Stimulated activated CD4-positive, alpha-beta T cell treated with anti-CD3 and anti-CD28 coated beads, Interleukin-4, amount 100 ng/mL, for 1 hour (primary cell): ENCODE results near the gene POLR2A.
"Not testable (repeated sequence)": the region's sequence is repeated elsewhere in the genome, so short reads cannot be mapped to it uniquely, and the experiment has no call there.

Experiments used
- DNase-seq: peaks from one replicate; pipeline ENCODE4 v3.0.0-alpha.2; 2020

The POLR2A gene

DNA sequence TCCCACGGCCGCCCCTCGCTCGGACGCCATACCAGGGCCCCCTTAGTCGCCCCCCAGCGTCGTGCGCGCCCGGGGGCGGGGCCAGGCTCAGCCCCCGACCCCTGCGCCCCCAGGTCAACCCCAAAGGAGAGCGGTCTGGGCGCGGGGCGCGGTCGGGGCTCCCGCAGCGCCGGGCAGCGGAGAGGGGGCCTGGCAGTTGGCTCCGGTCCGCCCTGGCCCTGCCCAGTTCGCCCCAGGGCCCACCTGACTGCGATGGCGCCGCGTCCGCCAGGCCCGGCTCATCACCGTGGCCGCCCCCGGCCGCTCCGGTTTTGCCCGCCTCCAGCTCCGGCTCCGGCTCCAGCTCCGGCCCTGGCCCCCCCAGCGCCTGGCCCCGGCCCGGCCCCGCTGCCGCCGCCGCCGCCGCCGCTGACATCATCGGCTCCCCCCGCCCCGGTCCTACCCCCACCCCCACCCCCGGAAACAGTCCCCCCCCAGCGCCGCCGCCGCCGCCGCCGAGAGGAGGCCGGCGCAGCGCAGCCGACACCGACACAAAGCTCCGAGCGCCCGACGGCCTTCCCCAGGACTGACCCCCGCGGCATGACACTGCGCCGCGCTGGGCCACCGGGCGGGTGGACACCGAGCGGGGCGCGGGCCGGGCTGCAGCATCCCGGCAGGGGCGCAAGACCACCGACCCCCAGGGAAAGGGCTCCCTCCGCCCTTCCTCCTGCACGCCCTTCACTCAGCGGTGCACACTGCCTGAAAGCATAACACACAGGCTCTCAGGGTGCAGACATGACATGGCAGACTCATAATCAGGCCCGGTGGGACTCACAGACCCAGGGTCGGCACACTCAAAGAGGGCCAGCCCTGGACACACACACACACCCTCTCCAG, 4.7 kb upstream of the POLR2A start, which contains the start of gene ZBTB4:
Gene ZBTB4, minus strand, starts transcription at position 419 of the 876 bp plus-strand sequence. CDS start 12,830 bp downstream, outside the sequence.
- DNase-seq, result peak; percentile 70

- DNase-seq, result no peak
Observed at GRCh38 chr17:7480089-7480384, 4.1 kb upstream of the POLR2A start.

GRCh38 chr17:7481275-7481674, 2.9 kb upstream of the POLR2A start, which contains the start of gene SLC35G6:
TSS of gene SLC35G6 (plus strand) at chr17:7481446. CDS start at chr17:7481517, 71 bp downstream.
- not testable (repeated sequence) for DNase-seq

DNA sequence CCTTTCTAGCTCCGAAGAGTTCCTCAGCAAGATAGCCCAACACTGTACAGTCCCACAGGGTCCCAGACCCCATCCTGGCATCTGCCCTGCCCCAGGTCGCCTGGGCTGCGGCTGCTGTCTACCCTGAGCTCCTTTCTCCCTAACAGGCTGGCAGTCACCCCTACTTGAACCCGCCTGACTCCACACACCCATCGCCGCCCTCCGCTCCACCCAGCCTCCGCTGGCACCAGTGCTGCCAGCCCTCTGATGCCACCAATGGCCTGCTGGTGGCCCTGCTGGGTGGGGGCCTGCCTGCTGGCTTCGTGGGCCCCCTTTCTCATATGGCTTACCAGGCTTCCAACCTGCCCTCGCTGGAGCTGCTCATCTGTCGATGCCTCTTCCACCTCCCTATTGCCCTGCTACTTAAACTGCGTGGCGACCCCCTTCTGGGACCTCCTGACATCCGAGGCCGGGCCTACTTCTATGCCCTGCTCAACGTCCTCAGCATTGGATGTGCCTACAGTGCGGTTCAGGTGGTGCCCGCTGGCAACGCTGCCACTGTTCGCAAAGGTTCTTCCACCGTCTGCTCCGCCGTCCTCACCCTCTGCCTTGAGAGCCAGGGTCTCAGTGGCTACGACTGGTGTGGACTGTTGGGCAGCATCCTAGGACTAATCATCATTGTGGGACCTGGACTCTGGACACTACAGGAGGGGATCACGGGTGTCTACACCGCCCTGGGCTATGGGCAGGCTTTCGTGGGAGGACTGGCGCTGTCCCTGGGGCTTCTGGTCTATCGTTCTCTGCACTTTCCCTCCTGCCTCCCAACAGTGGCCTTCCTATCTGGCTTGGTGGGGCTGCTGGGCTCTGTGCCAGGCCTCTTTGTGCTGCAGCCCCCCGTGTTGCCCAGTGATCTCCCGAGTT, 2.1 kb upstream of the POLR2A start:
- DNase-seq, result not testable (repeated sequence)

- not testable (repeated sequence) for DNase-seq
Observed at GRCh38 chr17:7482742-7483088, 1.5 kb upstream of the POLR2A start.

- peak; percentile 88 for DNase-seq
Observed at GRCh38 chr17:7483255-7484066, 705 bp upstream of the POLR2A start.

- no peak for DNase-seq
Observed at GRCh38 chr17:7484919-7485377, 782 bp downstream of the POLR2A start.

- DNase-seq, result no peak
Observed at GRCh38 chr17:7486181-7486580, 2.0 kb downstream of the POLR2A start.

DNA sequence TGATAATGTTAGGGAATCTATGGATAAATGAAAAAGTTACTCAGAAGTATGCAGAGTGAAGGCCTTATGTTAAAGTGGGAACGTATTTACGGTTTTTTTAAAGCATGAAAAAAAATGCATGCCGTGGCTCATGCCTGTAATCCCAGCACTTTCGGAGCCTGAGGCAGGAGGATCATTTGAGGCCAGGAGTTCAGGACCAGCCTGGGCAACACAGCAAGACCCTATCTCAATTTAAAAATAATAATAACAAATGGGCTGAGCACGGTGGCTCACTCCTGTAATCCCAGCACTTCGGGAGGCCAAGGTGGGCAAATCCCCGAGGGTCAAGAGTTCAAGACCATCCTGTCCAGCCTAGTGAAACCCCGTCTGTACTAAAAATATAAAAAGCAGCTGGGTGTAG, 6.0 kb downstream of the POLR2A start:
- no peak for DNase-seq

DNA sequence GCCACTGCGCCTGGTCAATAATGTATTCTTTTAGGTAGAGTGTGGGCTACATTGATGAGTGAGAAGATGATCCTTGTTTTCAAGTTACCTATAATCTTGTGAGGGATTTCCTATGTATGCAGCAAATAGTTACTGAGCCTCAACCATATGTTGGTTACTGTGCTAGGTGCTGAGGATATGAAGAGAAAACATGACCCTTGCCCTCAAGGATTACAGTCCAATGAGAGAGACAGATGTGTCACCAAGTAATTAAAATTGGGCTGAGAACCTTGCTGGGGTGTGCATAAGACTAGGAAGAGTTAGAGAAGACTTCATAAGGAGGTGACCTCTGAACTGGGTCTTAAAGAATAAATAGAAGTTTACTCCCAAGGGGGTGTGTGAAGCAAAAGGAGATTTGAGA, 7.4 kb downstream of the POLR2A start:
- no peak for DNase-seq

DNA sequence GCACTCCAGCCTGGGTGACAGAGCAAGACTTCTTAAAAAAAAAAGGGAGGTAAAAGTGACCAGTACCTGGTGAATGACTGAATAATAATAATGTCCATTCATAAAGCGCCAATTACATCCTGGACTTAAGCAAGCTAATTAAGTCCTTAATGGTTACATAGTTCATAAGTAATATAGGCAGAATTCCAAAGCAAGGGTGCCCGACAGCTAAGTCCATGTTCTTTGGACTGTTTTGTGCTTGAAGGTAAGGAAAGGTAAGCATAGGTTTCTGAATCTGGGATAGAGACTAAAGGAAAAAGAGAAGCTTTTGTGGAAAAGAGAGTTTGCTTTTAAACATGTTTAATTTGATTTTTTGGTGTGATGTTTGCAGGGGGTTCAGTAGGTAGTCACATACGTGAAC, 9.8 kb downstream of the POLR2A start:
- no peak for DNase-seq

- no peak for DNase-seq
Observed at GRCh38 chr17:7495906-7496434, 11.8 kb downstream of the POLR2A start.

- DNase-seq, result no peak
Observed at GRCh38 chr17:7496470-7497183, 12.5 kb downstream of the POLR2A start.

DNA sequence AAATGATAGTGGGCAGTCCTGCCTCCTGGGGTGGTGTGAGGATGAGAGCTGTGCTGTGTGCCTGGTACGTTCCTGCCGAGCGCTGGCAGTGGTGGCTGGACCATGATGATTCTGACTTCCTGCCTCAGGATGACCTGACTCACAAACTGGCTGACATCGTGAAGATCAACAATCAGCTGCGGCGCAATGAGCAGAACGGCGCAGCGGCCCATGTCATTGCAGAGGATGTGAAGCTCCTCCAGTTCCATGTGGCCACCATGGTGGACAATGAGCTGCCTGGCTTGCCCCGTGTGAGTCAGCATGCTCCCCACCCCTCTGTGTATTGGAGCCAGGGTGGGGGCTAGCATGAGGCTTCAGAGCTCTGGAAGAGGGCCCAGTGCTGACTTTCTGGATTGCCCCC, 13.1 kb downstream of the POLR2A start:
- DNase-seq, result no peak

GRCh38 chr17:7497636-7498035, 13.5 kb downstream of the POLR2A start:
- DNase-seq, result no peak

DNA sequence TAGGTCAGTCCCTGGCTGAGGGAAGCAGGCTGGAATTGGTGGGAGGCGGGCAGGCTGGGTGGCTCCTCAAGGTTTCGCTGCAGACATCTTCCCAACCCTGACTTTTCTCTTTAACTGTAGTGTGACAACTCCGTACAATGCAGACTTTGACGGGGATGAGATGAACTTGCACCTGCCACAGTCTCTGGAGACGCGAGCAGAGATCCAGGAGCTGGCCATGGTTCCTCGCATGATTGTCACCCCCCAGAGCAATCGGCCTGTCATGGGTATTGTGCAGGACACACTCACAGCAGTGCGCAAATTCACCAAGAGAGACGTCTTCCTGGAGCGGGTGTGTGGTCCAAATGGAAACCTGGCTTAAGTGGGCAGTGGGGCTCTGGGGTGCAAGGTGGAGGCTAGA, 15.0 kb downstream of the POLR2A start:
- DNase-seq, result no peak

DNA sequence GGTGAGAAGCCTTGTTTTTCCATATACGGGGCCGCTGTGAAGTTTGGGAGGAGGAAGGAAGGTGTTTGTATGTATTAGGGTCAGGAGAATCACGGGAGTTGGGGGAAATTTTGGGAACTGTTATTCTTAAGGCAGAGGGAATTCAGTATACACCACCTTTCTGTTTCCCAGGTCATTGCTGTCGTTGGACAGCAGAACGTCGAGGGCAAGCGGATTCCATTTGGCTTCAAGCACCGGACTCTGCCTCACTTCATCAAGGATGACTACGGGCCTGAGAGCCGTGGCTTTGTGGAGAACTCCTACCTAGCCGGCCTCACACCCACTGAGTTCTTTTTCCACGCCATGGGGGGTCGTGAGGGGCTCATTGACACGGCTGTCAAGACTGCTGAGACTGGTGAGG, 17.6 kb downstream of the POLR2A start:
- DNase-seq, result no peak

- DNase-seq, result no peak
Observed at GRCh38 chr17:7502171-7502847, 18.1 kb downstream of the POLR2A start.

DNA sequence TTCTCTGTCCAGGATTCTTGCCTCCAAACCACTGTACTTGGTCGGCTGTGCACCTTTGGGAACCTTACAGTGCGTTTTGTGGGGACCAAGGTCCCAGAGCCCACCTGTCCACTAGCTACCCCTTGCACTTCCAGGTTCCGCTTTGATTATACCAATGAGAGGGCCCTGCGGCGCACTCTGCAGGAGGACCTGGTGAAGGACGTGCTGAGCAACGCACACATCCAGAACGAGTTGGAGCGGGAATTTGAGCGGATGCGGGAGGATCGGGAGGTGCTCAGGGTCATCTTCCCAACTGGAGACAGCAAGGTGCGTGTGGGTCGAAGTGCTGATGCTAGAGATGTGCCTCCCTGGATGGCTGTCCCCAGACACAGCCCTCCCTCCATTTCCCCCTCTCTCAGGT, 18.8 kb downstream of the POLR2A start:
- no peak for DNase-seq

- DNase-seq, result no peak
Observed at GRCh38 chr17:7503521-7503920, 19.4 kb downstream of the POLR2A start.

DNA sequence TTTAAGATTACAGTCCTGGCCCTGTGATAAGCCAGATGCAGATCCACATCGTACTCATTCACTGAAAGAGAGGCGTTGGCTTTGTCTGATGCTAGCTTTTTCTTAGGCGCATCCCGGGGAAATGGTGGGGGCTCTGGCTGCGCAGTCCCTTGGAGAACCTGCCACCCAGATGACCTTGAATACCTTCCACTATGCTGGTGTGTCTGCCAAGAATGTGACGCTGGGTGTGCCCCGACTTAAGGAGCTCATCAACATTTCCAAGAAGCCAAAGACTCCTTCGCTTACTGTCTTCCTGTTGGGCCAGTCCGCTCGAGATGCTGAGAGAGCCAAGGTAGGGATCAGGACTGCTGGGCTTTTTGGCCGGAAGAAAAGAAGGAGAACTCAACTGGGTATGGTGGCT, 24.0 kb downstream of the POLR2A start:
- no peak for DNase-seq
